MCF 10A (cell line): ENCODE results near the gene SELPLG. TPM values are rescaled to one million over a fixed set of nuclear protein-coding genes. Genes with fewer than 3 reads are reported as not detected.

Experiments
- BruUV-seq: library from RNA; stranded (reverse); fragments of 400-500 nt; replicated peaks from 2 replicates; lab custom pipeline; 2021; lab: Mats Ljungman, UMichigan
- CTCF ChIA-PET: fragments of 300-600 bp; sonication (Branson Sonifier 250); formaldehyde crosslinking; extraction: SDS; loops from one replicate; lab custom pipeline; 2021; ENCODE audit warnings: antibody characterized with exemption, inconsistent platforms; lab: Yijun Ruan, JAX
- POLR2A ChIA-PET: fragments of 300-600, 350-650 bp; sonication (Branson Sonifier 250); formaldehyde crosslinking; extraction: SDS; loops from one replicate; lab custom pipeline; 2020; ENCODE audit warnings: antibody characterized with exemption, inconsistent platforms; lab: Yijun Ruan, JAX
- DNase-seq: peaks from one replicate; pipeline ENCODE4 v3.0.0-alpha.2; 2018; ENCODE audit not compliant: unreplicated experiment
- H3K27ac Mint-ChIP-seq: one replicate; pipeline ENCODE4 v1.8.0; 2022; ENCODE audit warnings: mild to moderate bottlenecking, low read depth, mixed read lengths; ENCODE audit not compliant: unreplicated experiment
- H3K27me3 Mint-ChIP-seq: one replicate; pipeline ENCODE4 v1.8.0; 2022; ENCODE audit warnings: mixed read lengths; ENCODE audit not compliant: insufficient read depth, unreplicated experiment
- H3K36me3 Mint-ChIP-seq: one replicate; pipeline ENCODE4 v1.8.0; 2022; ENCODE audit warnings: mild to moderate bottlenecking, moderate library complexity, mixed read lengths; ENCODE audit not compliant: insufficient read depth, unreplicated experiment
- H3K4me1 Mint-ChIP-seq: one replicate; pipeline ENCODE4 v1.8.0; 2022; ENCODE audit warnings: mixed read lengths; ENCODE audit not compliant: insufficient read depth, unreplicated experiment
- H3K4me3 Mint-ChIP-seq: one replicate; pipeline ENCODE4 v1.8.0; 2022; ENCODE audit warnings: mild to moderate bottlenecking, moderate library complexity, mixed read lengths; ENCODE audit not compliant: unreplicated experiment
- H3K9me3 Mint-ChIP-seq: one replicate; pipeline ENCODE4 v1.8.0; 2022; ENCODE audit warnings: mixed read lengths; ENCODE audit not compliant: unreplicated experiment
- intact Hi-C: fragments of 100-400 bp; cut with micrococcal nuclease; formaldehyde crosslinking; loops from 2 replicates; pipeline ENCODE4 v1.14.1; 2022
- total RNA-seq: library from RNA; stranded (reverse); gene quantifications from 2 replicates; pipeline ENCODE4 v1.2.3, GENCODE V29; 2022
- TF ChIP-seq, protein P1 (sequence below): fragments of 200-600 bp; IDR thresholded peaks from one replicate; pipeline ENCODE4 v1.8.0; 2022; ENCODE audit warnings: antibody characterized with exemption, mild to moderate bottlenecking; ENCODE audit not compliant: unreplicated experiment

The SELPLG gene
- total RNA-seq, 1 experiment from 2014 or later = 0.86 TPM

DNA sequence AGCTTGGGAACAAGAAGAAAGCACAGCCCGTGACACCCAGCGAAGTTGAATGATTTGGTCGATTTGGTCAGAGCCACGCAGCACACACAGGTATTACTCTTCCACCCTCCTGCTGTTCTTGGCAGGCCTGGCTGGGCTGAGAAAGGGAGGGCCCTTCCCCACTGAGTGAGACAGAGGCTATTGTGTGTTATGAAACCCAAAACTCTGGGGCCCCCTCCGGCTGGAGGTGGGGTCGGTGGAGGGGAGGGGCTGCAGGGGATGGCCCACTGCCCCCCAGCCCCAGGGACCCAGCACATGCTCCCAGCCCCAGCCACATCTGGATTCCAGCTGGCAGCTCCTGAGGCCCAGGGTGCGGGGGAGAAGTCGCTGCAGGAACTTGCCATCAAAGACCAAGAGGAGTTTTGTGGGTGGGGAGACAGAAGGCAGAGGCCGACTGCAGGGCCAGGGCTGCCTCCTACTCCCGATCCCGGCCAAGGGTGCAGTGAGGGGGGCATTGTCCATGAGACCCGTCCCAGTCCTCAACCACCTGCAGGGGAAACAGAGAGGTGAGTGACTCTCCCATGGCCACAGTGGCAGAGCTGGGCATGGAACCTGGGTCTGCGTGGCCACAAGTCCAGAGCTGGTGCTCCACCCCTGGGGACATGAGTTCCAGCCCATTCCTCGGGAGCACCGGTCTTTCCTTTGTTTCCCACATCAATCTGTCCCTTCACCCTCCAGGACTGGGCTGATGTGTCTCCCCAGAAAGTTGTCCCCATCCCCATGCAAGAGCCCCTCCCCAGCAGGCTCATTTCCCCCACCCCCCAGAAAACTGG, 44.5 kb downstream of the SELPLG start:
- Mint-ChIP-seq H3K4me1 (no peaks in the 10 kb centered on the region), H3K4me3 (no peak overlapping the region), H3K27ac (no peak overlapping the region), H3K9me3 (no peaks in the 10 kb centered on the region), H3K36me3 (no peaks in the 10 kb centered on the region), H3K27me3 (peaks cover 11% of the 10 kb centered on the region)
- CTCF ChIA-PET = interaction anchor here (0.7 to 1.3 kb wide), 2 partner anchors 29 to 353 kb away, joined by 3 to 6 read pairs; no protein-coding TSS in a partner anchor
- POLR2A ChIA-PET = interaction anchor here (1.2 kb wide), 1 partner anchor 27 kb away, joined by 3 read pairs; the partner anchor contains the start of gene ISCU
- intact Hi-C loops = no loop called here
- BruUV-seq = no TSS peak
- TF ChIP-seq, protein P1, sequence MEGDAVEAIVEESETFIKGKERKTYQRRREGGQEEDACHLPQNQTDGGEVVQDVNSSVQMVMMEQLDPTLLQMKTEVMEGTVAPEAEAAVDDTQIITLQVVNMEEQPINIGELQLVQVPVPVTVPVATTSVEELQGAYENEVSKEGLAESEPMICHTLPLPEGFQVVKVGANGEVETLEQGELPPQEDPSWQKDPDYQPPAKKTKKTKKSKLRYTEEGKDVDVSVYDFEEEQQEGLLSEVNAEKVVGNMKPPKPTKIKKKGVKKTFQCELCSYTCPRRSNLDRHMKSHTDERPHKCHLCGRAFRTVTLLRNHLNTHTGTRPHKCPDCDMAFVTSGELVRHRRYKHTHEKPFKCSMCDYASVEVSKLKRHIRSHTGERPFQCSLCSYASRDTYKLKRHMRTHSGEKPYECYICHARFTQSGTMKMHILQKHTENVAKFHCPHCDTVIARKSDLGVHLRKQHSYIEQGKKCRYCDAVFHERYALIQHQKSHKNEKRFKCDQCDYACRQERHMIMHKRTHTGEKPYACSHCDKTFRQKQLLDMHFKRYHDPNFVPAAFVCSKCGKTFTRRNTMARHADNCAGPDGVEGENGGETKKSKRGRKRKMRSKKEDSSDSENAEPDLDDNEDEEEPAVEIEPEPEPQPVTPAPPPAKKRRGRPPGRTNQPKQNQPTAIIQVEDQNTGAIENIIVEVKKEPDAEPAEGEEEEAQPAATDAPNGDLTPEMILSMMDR = no peak
- DNase-seq = peak; percentile 20

DNA sequence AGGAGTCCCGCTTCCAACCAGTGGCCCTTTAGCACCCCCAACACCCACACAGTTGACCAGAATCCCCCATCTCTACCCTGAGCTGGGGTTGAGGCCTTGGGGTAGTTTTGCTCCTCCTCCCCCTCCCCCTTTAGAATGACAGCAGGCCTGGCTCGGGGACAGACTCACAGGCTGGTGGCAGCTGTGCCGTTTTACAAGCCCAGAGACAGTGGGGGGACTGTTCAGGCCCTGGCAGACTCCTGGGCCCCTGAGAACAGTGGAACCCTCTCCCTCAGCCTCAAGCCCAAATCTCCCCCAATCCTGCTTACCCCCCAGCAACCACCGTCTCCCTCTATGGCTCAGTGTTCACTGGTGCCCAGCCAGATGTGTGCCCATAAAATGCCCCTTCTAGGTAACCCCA, 45.9 kb downstream of the SELPLG start:
- no peak overlapping the region for H3K27ac Mint-ChIP-seq
- ChIA-PET CTCF (no interaction called here), POLR2A (interaction anchor here (1.2 kb wide), 1 partner anchor 25 kb away, joined by 3 read pairs; the partner anchor contains the start of gene ISCU)
- H3K4me3 Mint-ChIP-seq = no peak overlapping the region
- no peak for DNase-seq
- TF ChIP-seq, protein P1 = no peak
- BruUV-seq = no TSS peak
- no peaks in the 10 kb centered on the region for H3K9me3 Mint-ChIP-seq
- H3K36me3 Mint-ChIP-seq = no peaks in the 10 kb centered on the region
- no peaks in the 10 kb centered on the region for H3K4me1 Mint-ChIP-seq
- peaks cover 11% of the 10 kb centered on the region for H3K27me3 Mint-ChIP-seq
- intact Hi-C loops = no loop called here

DNA sequence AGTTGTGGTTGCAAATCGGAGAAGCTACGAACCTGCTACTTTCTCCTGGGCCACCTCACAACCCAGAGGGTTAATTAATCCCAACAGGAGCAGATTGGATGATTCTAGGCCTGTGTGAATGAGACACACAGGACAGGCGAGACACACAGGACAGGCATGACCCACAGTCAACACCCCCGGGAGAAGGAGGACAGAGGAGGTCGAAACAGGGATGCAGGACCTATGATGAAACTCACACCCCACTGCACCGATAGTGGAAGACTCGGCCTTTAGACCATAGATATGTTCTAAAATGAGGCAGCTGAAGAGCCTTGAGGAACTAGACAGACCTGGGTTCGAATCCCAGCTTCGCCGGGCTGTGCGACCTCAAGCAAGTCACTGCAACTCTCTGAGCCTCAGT, 47.4 kb downstream of the SELPLG start:
- H3K4me1 Mint-ChIP-seq = no peaks in the 10 kb centered on the region
- no TSS peak for BruUV-seq
- H3K4me3 Mint-ChIP-seq = no peak overlapping the region
- TF ChIP-seq, protein P1 = no peak
- POLR2A ChIA-PET = no interaction called here
- intact Hi-C loops = no loop called here
- no peaks in the 10 kb centered on the region for H3K9me3 Mint-ChIP-seq
- CTCF ChIA-PET = interaction anchor here (0.6 to 1.6 kb wide), 2 partner anchors 32 to 217 kb away, joined by 4 to 9 read pairs; no protein-coding TSS in a partner anchor
- H3K36me3 Mint-ChIP-seq = no peaks in the 10 kb centered on the region
- peaks cover 11% of the 10 kb centered on the region for H3K27me3 Mint-ChIP-seq
- H3K27ac Mint-ChIP-seq = no peak overlapping the region
- DNase-seq = no peak

DNA sequence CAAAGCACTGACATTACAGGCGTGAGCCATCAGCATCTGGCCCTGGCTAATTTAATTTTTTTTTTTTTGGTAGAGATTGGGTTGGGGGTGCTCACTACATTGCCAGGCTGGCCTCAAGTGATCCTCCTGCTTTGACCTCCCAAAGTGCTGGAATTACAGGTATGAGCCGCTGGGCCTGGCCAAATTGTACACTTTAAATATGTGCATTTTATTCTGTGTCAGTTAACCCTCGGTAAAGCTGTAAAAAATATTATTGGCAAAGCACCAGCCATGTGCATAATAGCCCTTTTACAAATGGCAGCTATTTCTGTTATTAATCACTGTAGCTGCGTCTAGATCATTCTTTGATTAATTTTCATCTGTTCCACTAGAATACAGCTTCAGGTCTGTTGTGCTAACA, 47.8 kb downstream of the SELPLG start:
- CTCF ChIA-PET = interaction anchor here (0.6 to 1.6 kb wide), 3 partner anchors 32 to 217 kb away, joined by 3 to 9 read pairs (median 4); no protein-coding TSS in a partner anchor
- Mint-ChIP-seq H3K36me3 (no peaks in the 10 kb centered on the region), H3K4me3 (no peak overlapping the region), H3K27me3 (peaks cover 11% of the 10 kb centered on the region), H3K27ac (no peak overlapping the region), H3K9me3 (no peaks in the 10 kb centered on the region), H3K4me1 (no peaks in the 10 kb centered on the region)
- POLR2A ChIA-PET = interaction anchor here (0.6 kb wide), 1 partner anchor 13 kb away, joined by 4 read pairs; no protein-coding TSS in a partner anchor
- TF ChIP-seq, protein P1 = no peak
- no TSS peak for BruUV-seq
- DNase-seq = no peak
- intact Hi-C loops = no loop called here
